ENCODE results near the gene HIRA.
"Not testable (repeated sequence)": the region's sequence is repeated elsewhere in the genome, so short reads cannot be mapped to it uniquely, and the experiment has no call there.

HIRA gene

GRCh38 chr22:19448076-19448607 is 16.6 kb upstream of the HIRA start:
- TF ChIP-seq CTCF (conservative IDR thresholded peaks at IDR 0.05; ENCODE audit: low read depth, low read length): no peak
- peak overlapping the region; percentile 88 for H3K4me3 ChIP-seq (ENCODE audit: low read length)
- no peak for DNase-seq (ENCODE audit: low read depth)

GRCh38 chr22:19447330-19448075 is 16.0 kb upstream of the HIRA start, which contains the start of gene C22orf39:
C22orf39 (minus strand) TSS chr22:19447711; CDS start chr22:19447688, 23 bp downstream.
- H3K4me3 ChIP-seq (ENCODE audit: low read length): peak within 1 kb of the TSS; percentile 88
- no peak for TF ChIP-seq CTCF (conservative IDR thresholded peaks at IDR 0.05; ENCODE audit: low read depth, low read length)
- DNase-seq (ENCODE audit: low read depth): peak; percentile 82

GRCh38 chr22:19446603-19447329 is 15.2 kb upstream of the HIRA start:
- DNase-seq (ENCODE audit: low read depth): no peak
- TF ChIP-seq CTCF (conservative IDR thresholded peaks at IDR 0.05; ENCODE audit: low read depth, low read length): no peak
- peak overlapping the region; percentile 88 for H3K4me3 ChIP-seq (ENCODE audit: low read length)

GRCh38 chr22:19445279-19445982 is 13.9 kb upstream of the HIRA start:
- H3K4me3 ChIP-seq (ENCODE audit: low read length): not testable (repeated sequence)

GRCh38 chr22:19443544-19444211 is 12.1 kb upstream of the HIRA start:
- TF ChIP-seq CTCF (conservative IDR thresholded peaks at IDR 0.05; ENCODE audit: low read depth, low read length): no peak
- no peak overlapping the region for H3K4me3 ChIP-seq (ENCODE audit: low read length)
- no peak for DNase-seq (ENCODE audit: low read depth)

More at GRCh38 chr22:19445279-19445982, 13.9 kb upstream of the HIRA start:
- not testable (repeated sequence) for DNase-seq (ENCODE audit: low read depth)

GRCh38 chr22:19442166-19442565 is 10.6 kb upstream of the HIRA start:
- DNase-seq (ENCODE audit: low read depth): no peak
- H3K4me3 ChIP-seq (ENCODE audit: low read length): no peak overlapping the region
- no peak for TF ChIP-seq CTCF (conservative IDR thresholded peaks at IDR 0.05; ENCODE audit: low read depth, low read length)
